LNCAP (cell line): ENCODE data around the gene PYCR2.

Experiments
- TF ChIP-seq, protein P1 (sequence below): fragments of 450-650 bp; IDR thresholded peaks from 2 replicates; pipeline ENCODE4 v1.5.1; 2017; ENCODE audit warnings: mild to moderate bottlenecking

Gene PYCR2

DNA sequence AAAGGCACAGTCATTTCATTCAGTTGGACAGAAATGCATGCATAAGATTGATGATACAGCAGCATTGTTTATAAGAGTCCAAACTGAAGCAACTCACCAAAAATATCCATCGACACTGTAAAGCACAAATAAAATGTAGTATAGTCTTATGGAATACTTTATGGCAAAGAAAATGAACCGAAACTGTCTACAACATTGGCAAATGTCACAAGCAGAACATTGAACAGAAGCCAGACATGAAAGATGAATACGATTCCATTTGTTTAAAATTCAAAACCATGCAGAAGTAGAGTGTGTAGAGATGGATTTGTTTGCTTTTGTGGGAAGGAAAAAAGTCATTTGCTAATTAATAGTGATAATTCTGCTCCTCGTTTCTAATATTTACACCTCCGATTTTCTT lies 27.6 kb downstream of the PYCR2 start:
- TF ChIP-seq, protein P1, sequence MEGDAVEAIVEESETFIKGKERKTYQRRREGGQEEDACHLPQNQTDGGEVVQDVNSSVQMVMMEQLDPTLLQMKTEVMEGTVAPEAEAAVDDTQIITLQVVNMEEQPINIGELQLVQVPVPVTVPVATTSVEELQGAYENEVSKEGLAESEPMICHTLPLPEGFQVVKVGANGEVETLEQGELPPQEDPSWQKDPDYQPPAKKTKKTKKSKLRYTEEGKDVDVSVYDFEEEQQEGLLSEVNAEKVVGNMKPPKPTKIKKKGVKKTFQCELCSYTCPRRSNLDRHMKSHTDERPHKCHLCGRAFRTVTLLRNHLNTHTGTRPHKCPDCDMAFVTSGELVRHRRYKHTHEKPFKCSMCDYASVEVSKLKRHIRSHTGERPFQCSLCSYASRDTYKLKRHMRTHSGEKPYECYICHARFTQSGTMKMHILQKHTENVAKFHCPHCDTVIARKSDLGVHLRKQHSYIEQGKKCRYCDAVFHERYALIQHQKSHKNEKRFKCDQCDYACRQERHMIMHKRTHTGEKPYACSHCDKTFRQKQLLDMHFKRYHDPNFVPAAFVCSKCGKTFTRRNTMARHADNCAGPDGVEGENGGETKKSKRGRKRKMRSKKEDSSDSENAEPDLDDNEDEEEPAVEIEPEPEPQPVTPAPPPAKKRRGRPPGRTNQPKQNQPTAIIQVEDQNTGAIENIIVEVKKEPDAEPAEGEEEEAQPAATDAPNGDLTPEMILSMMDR, result no peak

DNA sequence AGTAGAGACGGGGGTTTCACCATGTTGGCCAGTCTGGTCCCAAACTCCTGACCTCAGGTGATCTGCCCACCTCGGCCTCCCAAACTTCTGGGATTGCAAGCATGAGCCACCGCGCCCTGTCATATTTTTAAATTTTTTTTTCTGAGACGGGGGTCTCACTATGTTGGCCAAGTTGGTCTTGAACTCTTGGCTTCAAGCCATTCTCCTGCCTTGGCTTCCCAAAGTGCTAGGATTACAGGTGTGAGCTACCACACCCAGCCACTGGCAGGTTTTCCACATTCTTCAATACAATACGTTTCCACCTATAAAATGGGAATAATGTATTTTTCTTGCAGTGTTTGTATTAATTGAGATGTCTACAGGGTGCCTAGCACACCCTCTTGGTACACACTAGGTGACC lies 31.7 kb downstream of the PYCR2 start:
- TF ChIP-seq, protein P1, result no peak

- TF ChIP-seq, protein P1, result no peak
Measured at GRCh38 chr1:225891229-225891972, 32.6 kb downstream of the PYCR2 start.

- TF ChIP-seq, protein P1, result no peak
Measured at GRCh38 chr1:225890346-225891228, 33.5 kb downstream of the PYCR2 start.

- TF ChIP-seq, protein P1, result no peak
Measured at GRCh38 chr1:225889743-225890142, 34.3 kb downstream of the PYCR2 start.

DNA sequence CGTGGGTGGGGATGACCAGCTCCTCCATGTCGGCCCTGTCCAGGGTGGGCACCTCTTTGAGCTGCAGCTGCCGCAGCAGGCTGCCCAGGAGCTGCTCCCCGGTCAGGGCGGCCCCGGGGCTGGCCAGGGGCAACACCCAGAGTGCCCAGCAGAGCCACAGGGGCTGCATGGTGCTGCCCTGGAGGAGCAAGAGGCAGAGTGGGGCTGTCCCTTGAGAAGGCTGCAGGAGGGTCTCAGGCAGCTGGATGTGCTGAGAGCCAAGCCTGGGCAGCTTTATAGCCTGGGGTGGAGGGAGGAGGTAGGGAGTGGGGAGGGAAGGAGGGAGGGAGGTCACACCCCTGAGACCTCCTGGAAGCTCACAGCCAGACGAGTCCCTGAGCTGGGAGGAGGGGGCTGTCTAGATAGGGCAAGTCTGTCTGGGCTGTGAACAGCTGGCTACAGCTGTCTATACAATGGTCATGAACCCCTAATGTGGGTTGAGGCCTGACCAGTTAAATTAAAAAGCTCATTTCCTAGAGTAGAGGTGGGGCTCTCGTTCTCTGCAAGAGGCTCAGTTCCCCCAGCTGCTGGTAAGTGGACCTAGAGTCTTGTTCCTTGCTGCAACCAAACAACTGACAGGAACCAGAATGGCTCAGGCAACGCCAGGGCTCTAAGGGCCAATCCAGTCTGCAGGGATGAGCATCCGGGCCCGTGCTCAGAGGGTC lies 35.0 kb downstream of the PYCR2 start, which contains the start of gene LEFTY1:
Gene LEFTY1, minus strand, starts transcription at position 249 of the 704 bp plus-strand sequence. Its CDS starts 80 bp downstream, at position 169.
- TF ChIP-seq, protein P1, result no peak

GRCh38 chr1:225888289-225888897 lies 35.7 kb downstream of the PYCR2 start:
- TF ChIP-seq, protein P1, result no peak
